GM23338 (cell line): ENCODE results near the gene USP17L18. TPM values are rescaled to one million over a fixed set of nuclear protein-coding genes. Genes with fewer than 3 reads are reported as not detected.
A peak's percentile ranks its signal among the peaks of the same experiment; 100 is the strongest.
"Not testable (repeated sequence)": the region's sequence is repeated elsewhere in the genome, so short reads cannot be mapped to it uniquely, and the experiment has no call there.

Experiments used
- ATAC-seq: fragments of 200-7000 bp; cut with Tn5 transposase; 3 replicates; pipeline ENCODE4 v1.9.1; 2020
- DNase-seq: peaks from one replicate; pipeline ENCODE4 v3.0.0-alpha.2; 2015; ENCODE audit warnings: low spot score
- H2AFZ ChIP-seq: fragments of 200-600 bp; sonication (generic); 2 replicates; pipeline ENCODE4 v1.8.0; 2016; ENCODE audit warnings: antibody characterized with exemption, mild to moderate bottlenecking, moderate library complexity
- H3F3A ChIP-seq: fragments of 200-600 bp; sonication (generic); replicated peaks from 2 replicates; pipeline ENCODE4 v1.8.0; 2017; ENCODE audit warnings: antibody characterized with exemption, mixed run types, low read depth
- H3K27ac ChIP-seq: fragments of 200-600 bp; sonication (generic); 2 replicates; pipeline ENCODE4 v1.6.1; 2016; ENCODE audit warnings: low read depth
- H3K27me3 ChIP-seq: fragments of 200-600 bp; sonication (generic); 2 replicates; pipeline ENCODE4 v1.8.0; 2016; ENCODE audit warnings: mild to moderate bottlenecking, mixed run types, moderate library complexity; ENCODE audit not compliant: insufficient read depth
- H3K36me3 ChIP-seq: fragments of 200-600 bp; sonication (generic); 2 replicates; pipeline ENCODE4 v1.8.0; 2016; ENCODE audit warnings: mild to moderate bottlenecking; ENCODE audit not compliant: insufficient read depth
- H3K4me1 ChIP-seq: fragments of 200-600 bp; sonication (generic); 2 replicates; pipeline ENCODE4 v1.8.0; 2016; ENCODE audit warnings: mild to moderate bottlenecking, moderate library complexity; ENCODE audit not compliant: insufficient read depth
- H3K4me2 ChIP-seq: fragments of 200-600 bp; sonication (generic); 2 replicates; pipeline ENCODE4 v1.7.1; 2017; ENCODE audit warnings: mixed run types
- H3K4me3 ChIP-seq: fragments of 200-600 bp; sonication (generic); 2 replicates; pipeline ENCODE4 v1.6.1; 2016; ENCODE audit warnings: mixed run types
- H3K79me2 ChIP-seq: fragments of 200-600 bp; sonication (generic); replicated peaks from 2 replicates; pipeline ENCODE4 v1.8.0; 2017; ENCODE audit warnings: mild to moderate bottlenecking; ENCODE audit not compliant: insufficient read depth
- H3K9me2 ChIP-seq: fragments of 200-600 bp; sonication (generic); 2 replicates; pipeline ENCODE4 v1.8.0; 2017; ENCODE audit not compliant: insufficient read depth
- H4K20me1 ChIP-seq: fragments of 200-600 bp; sonication (generic); replicated peaks from 2 replicates; pipeline ENCODE4 v1.8.0; 2017; ENCODE audit warnings: mild to moderate bottlenecking; ENCODE audit not compliant: insufficient read depth
- H3K27ac Mint-ChIP-seq: 2 replicates; pipeline ENCODE4 v1.8.0; 2020; ENCODE audit warnings: inconsistent platforms, mild to moderate bottlenecking, moderate library complexity, mixed read lengths
- H3K27me3 Mint-ChIP-seq: 3 replicates; pipeline ENCODE4 v1.8.0; 2022; ENCODE audit warnings: low read depth, mild to moderate bottlenecking, moderate library complexity, mixed read lengths, inconsistent platforms; ENCODE audit not compliant: insufficient read depth, poor library complexity
- H3K36me3 Mint-ChIP-seq: 3 replicates; pipeline ENCODE4 v1.8.0; 2021; ENCODE audit warnings: low read depth, mild to moderate bottlenecking, inconsistent platforms, moderate library complexity, mixed read lengths
- H3K4me1 Mint-ChIP-seq: 3 replicates; pipeline ENCODE4 v1.8.0; 2020; ENCODE audit warnings: mild to moderate bottlenecking, inconsistent platforms, mixed read lengths
- H3K4me3 Mint-ChIP-seq: 3 replicates; pipeline ENCODE4 v1.8.0; 2021; ENCODE audit warnings: moderate library complexity, mild to moderate bottlenecking, inconsistent platforms, mixed read lengths
- H3K9me3 Mint-ChIP-seq: 3 replicates; pipeline ENCODE4 v1.8.0; 2020; ENCODE audit warnings: moderate library complexity, mild to moderate bottlenecking, inconsistent platforms, mixed read lengths
- long read RNA-seq: library from polyadenylated mRNA; unstranded; transcript quantifications from one replicate; pipeline ENCODE4 v2.0.0, GENCODE V29; 2020; ENCODE audit not compliant: unreplicated experiment
- polyA plus RNA-seq: library from polyadenylated mRNA; unstranded; fragments of >200 nt; fragmentation: Nextera tagmentation; extraction: Ambion mirVana; gene quantifications from 2 replicates; pipeline ENCODE4 v1.2.1, GENCODE V29; 2016
- total RNA-seq: library from RNA; depleted of rRNA; stranded (reverse); fragments of >200 nt; shearing (Covaris generic); gene quantifications from 2 replicates; pipeline ENCODE4 v1.2.3, GENCODE V29; 2014; rRNA removed

Gene USP17L18, protein sequence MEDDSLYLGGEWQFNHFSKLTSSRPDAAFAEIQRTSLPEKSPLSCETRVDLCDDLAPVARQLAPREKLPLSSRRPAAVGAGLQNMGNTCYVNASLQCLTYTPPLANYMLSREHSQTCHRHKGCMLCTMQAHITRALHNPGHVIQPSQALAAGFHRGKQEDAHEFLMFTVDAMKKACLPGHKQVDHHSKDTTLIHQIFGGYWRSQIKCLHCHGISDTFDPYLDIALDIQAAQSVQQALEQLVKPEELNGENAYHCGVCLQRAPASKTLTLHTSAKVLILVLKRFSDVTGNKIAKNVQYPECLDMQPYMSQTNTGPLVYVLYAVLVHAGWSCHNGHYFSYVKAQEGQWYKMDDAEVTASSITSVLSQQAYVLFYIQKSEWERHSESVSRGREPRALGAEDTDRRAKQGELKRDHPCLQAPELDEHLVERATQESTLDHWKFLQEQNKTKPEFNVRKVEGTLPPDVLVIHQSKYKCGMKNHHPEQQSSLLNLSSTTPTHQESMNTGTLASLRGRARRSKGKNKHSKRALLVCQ
- total RNA-seq (not detected in 2 replicates), polyA plus RNA-seq (not detected in 2 replicates)
- long read RNA-seq, result 0 reads

DNA sequence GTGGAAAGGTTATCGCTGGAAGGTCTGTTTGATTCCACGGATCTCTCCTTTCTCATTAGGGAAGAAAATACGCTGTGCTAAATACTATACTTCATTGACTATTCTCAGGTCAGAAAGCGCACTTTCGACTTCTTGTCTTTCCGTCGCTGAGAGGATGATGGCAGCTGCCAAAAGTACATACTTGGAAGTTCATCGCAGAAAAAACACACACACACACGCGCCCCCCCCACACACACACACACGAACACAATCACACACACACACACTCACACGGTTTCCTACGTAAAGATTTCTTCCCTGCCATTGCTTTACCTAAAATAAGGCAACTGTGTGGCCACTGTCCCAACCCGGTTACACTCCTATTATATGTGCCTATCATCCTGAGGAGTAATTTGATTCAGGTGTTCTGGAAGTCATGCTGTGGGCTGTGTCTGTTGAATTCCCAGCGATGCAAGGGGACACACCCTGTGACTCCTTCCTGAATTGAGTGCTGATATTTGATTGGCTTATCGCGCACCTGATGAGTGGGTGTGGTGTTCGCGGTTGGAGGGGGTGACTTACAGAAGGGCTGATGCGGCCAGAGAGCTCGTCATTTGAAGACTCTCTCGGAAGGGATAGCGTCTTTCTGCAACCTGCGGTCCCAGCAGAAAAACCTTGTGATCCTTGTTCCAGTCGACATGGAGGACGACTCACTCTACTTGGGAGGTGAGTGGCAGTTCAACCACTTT is at the start of gene USP17L18:
Gene USP17L18, plus strand, starts transcription at position 678 of the 728 bp plus-strand sequence. Its CDS starts 0 bp downstream, at position 678.
- H3K36me3 ChIP-seq, H3K4me3 Mint-ChIP-seq, H3F3A ChIP-seq, H3K9me2 ChIP-seq, H3K27me3 ChIP-seq, H3K4me2 ChIP-seq, H3K4me1 Mint-ChIP-seq, H4K20me1 ChIP-seq, ATAC-seq, H2AFZ ChIP-seq, H3K27ac ChIP-seq, H3K4me1 ChIP-seq, H3K27me3 Mint-ChIP-seq, H3K36me3 Mint-ChIP-seq, H3K79me2 ChIP-seq, H3K27ac Mint-ChIP-seq, H3K4me3 ChIP-seq, H3K9me3 Mint-ChIP-seq: not testable (repeated sequence)
- peak; percentile 0 for DNase-seq

DNA sequence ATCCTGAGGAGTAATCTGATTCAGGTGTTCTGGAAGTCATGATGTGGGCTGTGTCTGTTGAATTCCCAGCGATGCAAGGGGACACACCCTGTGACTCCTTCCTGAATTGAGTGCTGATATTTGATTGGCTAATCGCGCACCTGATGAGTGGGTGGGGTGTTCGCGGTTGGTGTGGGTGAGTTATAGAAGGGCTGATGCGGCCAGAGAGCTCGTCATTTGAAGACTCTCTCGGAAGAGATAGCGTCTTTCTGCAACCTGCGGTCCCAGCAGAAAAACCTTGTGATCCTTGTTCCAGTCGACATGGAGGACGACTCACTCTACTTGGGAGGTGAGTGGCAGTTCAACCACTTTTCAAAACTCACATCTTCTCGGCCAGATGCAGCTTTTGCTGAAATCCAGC is 38.1 kb upstream of the USP17L18 start, which contains the start of gene USP17L10:
Gene USP17L10, plus strand, starts transcription at position 301 of the 400 bp plus-strand sequence. Its CDS starts 0 bp downstream, at position 301.
- not testable (repeated sequence) for H4K20me1 ChIP-seq, ATAC-seq, H3F3A ChIP-seq, H3K4me3 ChIP-seq, H3K27me3 Mint-ChIP-seq, H3K27me3 ChIP-seq, H3K4me2 ChIP-seq, H3K9me3 Mint-ChIP-seq, H3K27ac ChIP-seq, H3K36me3 Mint-ChIP-seq, H3K4me1 Mint-ChIP-seq, H3K4me1 ChIP-seq, H3K79me2 ChIP-seq, H2AFZ ChIP-seq, H3K36me3 ChIP-seq, H3K27ac Mint-ChIP-seq, DNase-seq, H3K9me2 ChIP-seq, H3K4me3 Mint-ChIP-seq

DNA sequence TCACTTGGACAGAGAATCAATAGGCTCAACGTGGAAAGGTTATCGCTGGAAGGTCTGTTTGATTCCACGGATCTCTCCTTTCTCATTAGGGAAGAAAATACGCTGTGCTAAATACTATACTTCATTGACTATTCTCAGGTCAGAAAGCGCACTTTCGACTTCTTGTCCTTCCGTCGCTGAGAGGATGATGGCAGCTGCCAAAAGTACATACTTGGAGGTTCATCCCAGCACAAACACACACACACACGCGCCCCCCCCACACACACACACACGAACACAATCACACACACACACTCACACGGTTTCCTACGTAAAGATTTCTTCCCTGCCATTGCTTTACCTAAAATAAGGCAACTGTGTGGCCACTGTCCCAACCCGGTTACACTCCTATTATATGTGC is 33.7 kb upstream of the USP17L18 start:
- ATAC-seq, H3K36me3 Mint-ChIP-seq: not testable (repeated sequence)

DNA sequence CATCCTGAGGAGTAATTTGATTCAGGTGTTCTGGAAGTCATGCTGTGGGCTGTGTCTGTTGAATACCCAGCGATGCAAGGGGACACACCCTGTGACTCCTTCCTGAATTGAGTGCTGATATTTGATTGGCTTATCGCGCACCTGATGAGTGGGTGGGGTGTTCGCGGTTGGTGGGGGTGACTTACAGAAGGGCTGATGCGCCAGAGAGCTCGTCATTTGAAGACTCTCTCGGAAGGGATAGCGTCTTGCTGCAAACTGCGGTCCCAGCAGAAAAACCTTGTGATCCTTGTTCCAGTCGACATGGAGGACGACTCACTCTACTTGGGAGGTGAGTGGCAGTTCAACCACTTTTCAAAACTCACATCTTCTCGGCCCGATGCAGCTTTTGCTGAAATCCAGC is 33.3 kb upstream of the USP17L18 start, which contains the start of gene USP17L11:
Gene USP17L11, plus strand, starts transcription at position 301 of the 400 bp plus-strand sequence. Its CDS starts 0 bp downstream, at position 301.
- H3F3A ChIP-seq, H3K36me3 ChIP-seq, H3K4me2 ChIP-seq, H3K36me3 Mint-ChIP-seq, H3K27me3 Mint-ChIP-seq, H2AFZ ChIP-seq, H3K79me2 ChIP-seq, H3K27ac Mint-ChIP-seq, H4K20me1 ChIP-seq, H3K4me3 Mint-ChIP-seq, H3K27me3 ChIP-seq, ATAC-seq, H3K27ac ChIP-seq, H3K9me2 ChIP-seq, H3K9me3 Mint-ChIP-seq, H3K4me1 ChIP-seq, DNase-seq, H3K4me1 Mint-ChIP-seq, H3K4me3 ChIP-seq: not testable (repeated sequence)

More for the DNA sequence above, 33.7 kb upstream of the USP17L18 start:
- not testable (repeated sequence) for H2AFZ ChIP-seq, H3K9me3 Mint-ChIP-seq, H3K4me1 Mint-ChIP-seq, H3K9me2 ChIP-seq, H3K4me1 ChIP-seq, H3K27ac ChIP-seq, H3K4me2 ChIP-seq, H3F3A ChIP-seq, H3K27ac Mint-ChIP-seq, DNase-seq, H3K36me3 ChIP-seq, H3K4me3 ChIP-seq, H3K4me3 Mint-ChIP-seq, H3K27me3 ChIP-seq, H4K20me1 ChIP-seq, H3K27me3 Mint-ChIP-seq, H3K79me2 ChIP-seq

DNA sequence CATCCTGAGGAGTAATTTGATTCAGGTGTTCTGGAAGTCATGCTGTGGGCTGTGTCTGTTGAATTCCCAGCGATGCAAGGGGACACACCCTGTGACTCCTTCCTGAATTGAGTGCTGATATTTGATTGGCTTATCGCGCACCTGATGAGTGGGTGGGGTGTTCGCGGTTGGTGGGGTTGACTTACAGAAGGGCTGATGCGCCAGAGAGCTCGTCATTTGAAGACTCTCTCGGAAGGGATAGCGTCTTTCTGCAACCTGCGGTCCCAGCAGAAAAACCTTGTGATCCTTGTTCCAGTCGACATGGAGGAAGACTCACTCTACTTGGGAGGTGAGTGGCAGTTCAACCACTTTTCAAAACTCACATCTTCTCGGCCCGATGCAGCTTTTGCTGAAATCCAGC is 28.6 kb upstream of the USP17L18 start, which contains the start of gene USP17L12:
Gene USP17L12, plus strand, starts transcription at position 301 of the 400 bp plus-strand sequence. Its CDS starts 0 bp downstream, at position 301.
- H3K27me3 Mint-ChIP-seq, H4K20me1 ChIP-seq, H3K36me3 ChIP-seq, H3K4me1 ChIP-seq, H3K27ac Mint-ChIP-seq, H3K4me3 ChIP-seq, H3K27me3 ChIP-seq, H3K9me3 Mint-ChIP-seq, H3K36me3 Mint-ChIP-seq, H3K4me3 Mint-ChIP-seq, H2AFZ ChIP-seq, H3K4me2 ChIP-seq, H3K4me1 Mint-ChIP-seq, ATAC-seq, H3F3A ChIP-seq, H3K9me2 ChIP-seq, H3K79me2 ChIP-seq, H3K27ac ChIP-seq, DNase-seq: not testable (repeated sequence)

DNA sequence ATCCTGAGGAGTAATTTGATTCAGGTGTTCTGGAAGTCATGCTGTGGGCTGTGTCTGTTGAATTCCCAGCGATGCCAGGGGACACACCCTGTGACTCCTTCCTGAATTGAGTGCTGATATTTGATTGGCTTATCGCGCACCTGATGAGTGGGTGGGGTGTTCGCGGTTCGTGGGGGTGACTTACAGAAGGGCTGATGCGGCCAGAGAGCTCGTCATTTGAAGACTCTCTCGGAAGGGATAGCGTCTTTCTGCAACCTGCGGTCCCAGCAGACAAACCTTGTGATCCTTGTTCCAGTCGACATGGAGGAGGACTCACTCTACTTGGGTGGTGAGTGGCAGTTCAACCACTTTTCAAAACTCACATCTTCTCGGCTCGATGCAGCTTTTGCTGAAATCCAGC is 23.8 kb upstream of the USP17L18 start, which contains the start of gene USP17L13:
Gene USP17L13, plus strand, starts transcription at position 301 of the 400 bp plus-strand sequence. Its CDS starts 0 bp downstream, at position 301.
- H3K4me3 Mint-ChIP-seq, H3K79me2 ChIP-seq, H3K4me1 Mint-ChIP-seq, H3F3A ChIP-seq, H3K27ac Mint-ChIP-seq, DNase-seq, H3K27me3 Mint-ChIP-seq, H3K9me3 Mint-ChIP-seq, H3K36me3 Mint-ChIP-seq, H3K27ac ChIP-seq, H3K4me2 ChIP-seq, ATAC-seq, H3K9me2 ChIP-seq, H3K36me3 ChIP-seq, H3K27me3 ChIP-seq, H3K4me3 ChIP-seq, H2AFZ ChIP-seq, H3K4me1 ChIP-seq, H4K20me1 ChIP-seq: not testable (repeated sequence)
